K562 (cell line): ENCODE results near the gene ZFP69B. TPM values are rescaled to one million over a fixed set of nuclear protein-coding genes. Genes with fewer than 3 reads are reported as not detected.

ENCODE experiments used
- ARID4B ChIP-seq: sonication (generic); formaldehyde crosslinking; IDR thresholded peaks from 2 replicates; pipeline ENCODE4 v1.8.0; 2022; ENCODE audit warnings: mild to moderate bottlenecking, missing genetic modification reagents
- CEBPG ChIP-seq, 3 experiments: fragments of 200-800 bp in 1 of 3; sonication (Bioruptor generic) in 1 of 3; sonication (generic) in 1 of 3; formaldehyde crosslinking in 1 of 3; IDR thresholded peaks in 2 of 3; conservative IDR thresholded peaks in 1 of 3; 2 replicates each; pipeline versions ENCODE4 v1.6.1 to v1.8.0; 2016 to 2022; ENCODE audit warnings: missing compliant biosample characterization in 2 of 3, missing genetic modification characterization in 2 of 3, mild to moderate bottlenecking in 1 of 3, missing genetic modification reagents in 1 of 3
- GATAD2B ChIP-seq: fragments of 450-650 bp; IDR thresholded peaks from 2 replicates; pipeline ENCODE4 v1.6.1; 2017; ENCODE audit warnings: mild to moderate bottlenecking, borderline replicate concordance
- HDAC8 ChIP-seq: fragments of 450-650 bp; IDR thresholded peaks from 2 replicates; pipeline ENCODE4 v1.6.1; 2016; ENCODE audit warnings: mild to moderate bottlenecking, missing genetic modification characterization, moderate library complexity, missing compliant biosample characterization
- RBBP5 ChIP-seq: fragments of 200-600 bp; sonication (generic); IDR thresholded peaks from 2 replicates; pipeline ENCODE4 v1.6.1; 2012; ENCODE audit warnings: borderline replicate concordance, mild to moderate bottlenecking, low read length, control low read depth, inconsistent platforms; ENCODE audit not compliant: insufficient read depth, poor library complexity, severe bottlenecking
- RBFOX2 ChIP-seq: fragments of 200-400 bp; formaldehyde crosslinking; IDR thresholded peaks from 2 replicates; pipeline ENCODE4 v1.6.1; 2017; ENCODE audit warnings: low read depth, mild to moderate bottlenecking, low read length, moderate library complexity
- SP1 ChIP-seq: sonication (generic); formaldehyde crosslinking; IDR thresholded peaks from 2 replicates; pipeline ENCODE4 v1.8.1; 2022; ENCODE audit warnings: mild to moderate bottlenecking, missing genetic modification reagents
- TAF9B ChIP-seq: fragments of 450-650 bp; IDR thresholded peaks from 2 replicates; pipeline ENCODE4 v1.6.1; 2018; ENCODE audit warnings: mild to moderate bottlenecking; ENCODE audit not compliant: partially characterized antibody
- TEAD1 ChIP-seq, 2 experiments: fragments of 450-650 bp in 1 of 2; sonication (generic) in 1 of 2; formaldehyde crosslinking; IDR thresholded peaks; 2 replicates each; pipeline versions ENCODE4 v1.4.0 to v1.8.0; 2020 to 2022; ENCODE audit warnings: mild to moderate bottlenecking in 2 of 2, missing genetic modification reagents in 1 of 2
- YY1 ChIP-seq, 3 experiments: IDR thresholded peaks; 2 replicates each; pipeline ENCODE4 v1.6.1; 2011; ENCODE audit warnings: low read length in 2 of 3, mild to moderate bottlenecking in 2 of 3, moderate library complexity in 2 of 3, borderline replicate concordance in 1 of 3, control low read depth in 1 of 3, low read depth in 1 of 3; ENCODE audit not compliant: insufficient read depth in 3 of 3, insufficient replicate concordance in 2 of 3, control insufficient read depth in 1 of 3, insufficient read length in 1 of 3; ENCODE audit errors: extremely low read depth in 1 of 3
- ZNF41 ChIP-seq: fragments of 250-450 bp; sonication (Bioruptor Pico); conservative IDR thresholded peaks from 2 replicates; pipeline ENCODE4 v1.4.0; 2020; ENCODE audit warnings: mild to moderate bottlenecking
- ZNF431 ChIP-seq: sonication (generic); formaldehyde crosslinking; IDR thresholded peaks from 2 replicates; pipeline ENCODE4 v1.8.0; 2022; ENCODE audit warnings: mild to moderate bottlenecking, missing genetic modification reagents
- polyA plus RNA-seq, 8 experiments: library from polyadenylated mRNA; depleted of rRNA in 4 of 8; stranded (reverse) in 5 of 8; unstranded in 3 of 8; fragments of >200 nt; fragmentation: Nextera tagmentation in 2 of 8; fragmentation: Illumina TruSeq in 1 of 8; extraction: Ambion mirVana in 2 of 8; extraction: Trizol in 1 of 8; gene quantifications; 2 replicates each; pipeline versions ENCODE4 v1.2.1 to v1.2.3, GENCODE V29; 2011 to 2014; ENCODE audit warnings: inconsistent platforms in 1 of 8, missing spikeins in 1 of 8
- total RNA-seq, 7 experiments: library from RNA; depleted of rRNA in 6 of 7; stranded (reverse); fragments of >200 nt in 6 of 7; fragmentation: Illumina TruSeq in 2 of 7; extraction: Trizol in 2 of 7; gene quantifications; 2 replicates each; pipeline versions ENCODE4 v1.2.1 to v1.2.3, GENCODE V29; 2011 to 2021; ENCODE audit warnings: low replicate concordance in 1 of 7
- TF ChIP-seq, protein P1 (sequence below): fragments of 450-650 bp; IDR thresholded peaks from 2 replicates; pipeline ENCODE4 v1.6.1; 2016; ENCODE audit warnings: mild to moderate bottlenecking

Gene ZFP69B
- total and polyA plus RNA-seq, 9 of the 15 experiments (the other 6 are each of a cell fraction or from before 2014, with no cell fraction given): 1.6 to 10.3 (median 8.4) TPM

DNA sequence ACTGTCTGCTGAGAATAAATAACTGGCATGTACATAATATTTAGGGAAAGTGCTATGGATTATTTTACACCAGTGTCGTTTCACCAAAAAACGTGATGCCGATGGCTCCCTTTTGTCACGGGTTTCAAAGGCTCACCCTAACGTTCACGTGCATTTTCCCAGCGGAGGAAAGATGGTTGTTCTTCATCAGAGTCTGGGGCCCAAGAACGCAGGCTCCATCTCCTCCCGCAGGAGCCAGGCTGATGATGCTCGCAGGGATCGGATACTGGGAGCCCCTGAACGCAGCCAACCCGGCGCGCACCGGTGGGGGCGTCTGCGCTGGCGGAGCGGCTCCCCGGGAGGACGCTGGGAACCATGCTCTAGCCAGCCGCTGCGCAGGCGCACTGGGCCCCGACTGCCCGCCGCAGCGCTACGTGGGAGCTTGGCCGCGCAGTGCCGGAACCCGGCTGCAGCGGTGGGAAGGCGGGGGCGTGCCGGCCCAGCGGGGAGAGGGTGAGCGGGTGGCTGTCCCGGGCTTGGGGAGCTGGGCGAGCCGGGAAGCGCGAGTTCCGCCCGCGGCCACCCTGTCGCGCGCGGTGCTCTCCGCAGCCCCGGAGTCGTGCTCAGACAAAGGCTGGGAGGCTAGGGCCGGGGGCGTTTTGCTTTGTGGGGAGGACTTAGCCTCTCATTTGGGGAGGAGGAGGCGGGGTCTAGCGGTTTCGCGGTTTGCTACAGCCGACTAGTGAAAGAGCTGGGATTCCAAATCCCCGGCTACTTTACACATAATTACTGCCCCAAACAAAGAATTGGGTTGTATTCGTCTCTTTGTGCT lies at the start of gene ZFP69B (continued):
- TF ChIP-seq SP1 (CRISPR knock-in tag) (0 out of 2 replicates have a peak, but pooled peaks have one; percentile 36), TAF9B (peak; percentile 40), TEAD1 (CRISPR knock-in tag; IDR thresholded peaks at IDR 0.05) (peak in 1 of 2 experiments; percentile 90; a peak in 2 of 4 replicates), GATAD2B (peak; percentile 75; the same call in 1 of the 2 replicates), ZNF431 (peak; percentile 15; the same call in 1 of the 2 replicates), RBFOX2 (peak; percentile 94), ARID4B (CRISPR knock-in tag) (peak; percentile 93), YY1 (IDR thresholded peaks at IDR 0.05; ENCODE audit: borderline replicate concordance in 1 of 3, control insufficient read depth in 1 of 3, extremely low read depth in 1 of 3, insufficient read depth in 3 of 3, insufficient read length in 1 of 3, insufficient replicate concordance in 2 of 3, low read depth in 1 of 3, low read length in 2 of 3) (peak in 2 of 3 experiments; percentile 59 to 76), RBBP5 (peak; percentile 94), HDAC8 (tag) (peak; percentile 57; the same call in 1 of the 2 replicates), CEBPG (CRISPR knock-in tag; IDR thresholded peaks at IDR 0.05) (0 out of 2 replicates have a peak, but pooled peaks have one; percentile 9), CEBPG (tag; conservative IDR thresholded peaks at IDR 0.05 in 1 of 2, IDR thresholded peaks at IDR 0.05 in 1 of 2) (no peak), ZNF41 (CRISPR knock-in tag) (no peak)
- TF ChIP-seq, protein P1, sequence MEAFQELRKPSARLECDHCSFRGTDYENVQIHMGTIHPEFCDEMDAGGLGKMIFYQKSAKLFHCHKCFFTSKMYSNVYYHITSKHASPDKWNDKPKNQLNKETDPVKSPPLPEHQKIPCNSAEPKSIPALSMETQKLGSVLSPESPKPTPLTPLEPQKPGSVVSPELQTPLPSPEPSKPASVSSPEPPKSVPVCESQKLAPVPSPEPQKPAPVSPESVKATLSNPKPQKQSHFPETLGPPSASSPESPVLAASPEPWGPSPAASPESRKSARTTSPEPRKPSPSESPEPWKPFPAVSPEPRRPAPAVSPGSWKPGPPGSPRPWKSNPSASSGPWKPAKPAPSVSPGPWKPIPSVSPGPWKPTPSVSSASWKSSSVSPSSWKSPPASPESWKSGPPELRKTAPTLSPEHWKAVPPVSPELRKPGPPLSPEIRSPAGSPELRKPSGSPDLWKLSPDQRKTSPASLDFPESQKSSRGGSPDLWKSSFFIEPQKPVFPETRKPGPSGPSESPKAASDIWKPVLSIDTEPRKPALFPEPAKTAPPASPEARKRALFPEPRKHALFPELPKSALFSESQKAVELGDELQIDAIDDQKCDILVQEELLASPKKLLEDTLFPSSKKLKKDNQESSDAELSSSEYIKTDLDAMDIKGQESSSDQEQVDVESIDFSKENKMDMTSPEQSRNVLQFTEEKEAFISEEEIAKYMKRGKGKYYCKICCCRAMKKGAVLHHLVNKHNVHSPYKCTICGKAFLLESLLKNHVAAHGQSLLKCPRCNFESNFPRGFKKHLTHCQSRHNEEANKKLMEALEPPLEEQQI: peak; percentile 11; the same call in 1 of the 2 replicates
